H1 (cell line): ENCODE results near the gene RAB5B. TPM values are rescaled to one million over a fixed set of nuclear protein-coding genes. Genes with fewer than 3 reads are reported as not detected.

Experiments
- CTCF ChIA-PET: fragments of 300-600 bp; sonication (Branson Sonifier 250); formaldehyde crosslinking; loops from one replicate; lab custom pipeline; 2021; ENCODE audit not compliant: partially characterized antibody; lab: Charles Lee
- POLR2A ChIA-PET: fragments of 300-600 bp; sonication (Branson Sonifier 250); formaldehyde crosslinking; loops from one replicate; lab custom pipeline; 2021; ENCODE audit warnings: inconsistent platforms; ENCODE audit not compliant: partially characterized antibody; lab: Charles Lee
- DNase-seq, 2 experiments: peaks; one replicate each; pipeline versions ENCODE4 v3.0.0 to v3.0.0-alpha.2; 2010 to 2022; ENCODE audit warnings: low spot score in 2 of 2, low read depth in 1 of 2, mixed read lengths in 1 of 2
- FAIRE-seq: peaks from 2 replicates; lab custom pipeline; 2011; peaks lifted over from hg19 to GRCh38; lab: Jason Lieb, UNC
- H2AFZ ChIP-seq: 2 replicates; pipeline ENCODE4 v1.8.1; 2012; ENCODE audit warnings: low read length, inconsistent platforms
- H2AK5ac ChIP-seq: 2 replicates; pipeline ENCODE4 v1.6.1; 2013; ENCODE audit warnings: low read depth, low read length
- H2BK120ac ChIP-seq: replicated peaks from 2 replicates; pipeline ENCODE3; 2013; ENCODE audit warnings: low read depth, low read length, inconsistent platforms
- H2BK12ac ChIP-seq: 2 replicates; pipeline ENCODE4 v1.6.1; 2013; ENCODE audit warnings: low read depth, low read length
- H2BK15ac ChIP-seq: 2 replicates; pipeline ENCODE4 v1.6.1; 2013; ENCODE audit warnings: low read length
- H2BK20ac ChIP-seq: 2 replicates; pipeline ENCODE4 v1.6.1; 2013; ENCODE audit warnings: low read length
- H2BK5ac ChIP-seq: 2 replicates; pipeline ENCODE4 v1.6.1; 2013; ENCODE audit warnings: low read depth, low read length
- H3K14ac ChIP-seq: 2 replicates; pipeline ENCODE4 v1.6.1; 2013; ENCODE audit warnings: inconsistent platforms; ENCODE audit not compliant: insufficient read length
- H3K18ac ChIP-seq: 2 replicates; pipeline ENCODE4 v1.6.1; 2013; ENCODE audit warnings: low read length; ENCODE audit errors: extremely low read depth
- H3K23ac ChIP-seq: 2 replicates; pipeline ENCODE4 v1.6.1; 2013; ENCODE audit warnings: inconsistent platforms; ENCODE audit not compliant: insufficient read length
- H3K23me2 ChIP-seq: 2 replicates; pipeline ENCODE4 v1.6.1; 2013; ENCODE audit warnings: low read depth, low read length
- H3K27ac ChIP-seq: 2 replicates; pipeline ENCODE4 v1.6.1; 2011; ENCODE audit warnings: low read depth, low read length, inconsistent platforms
- H3K27me3 ChIP-seq, 4 experiments: replicated peaks in 1 of 4; 1 replicate in 1 of 4; 2 replicates in 3 of 4; pipeline versions ENCODE4 v1.6.1 to v1.8.1; 2011 to 2013; ENCODE audit warnings: low read length in 3 of 4, mild to moderate bottlenecking in 3 of 4, inconsistent platforms in 2 of 4, mixed read lengths in 2 of 4, moderate library complexity in 1 of 4; ENCODE audit not compliant: control insufficient read depth in 3 of 4, insufficient read depth in 3 of 4; ENCODE audit errors: extremely low read depth in 1 of 4
- H3K36me3 ChIP-seq, 4 experiments: 2 replicates each; pipeline versions ENCODE4 v1.6.1 to v1.8.1; 2011 to 2013; ENCODE audit warnings: mild to moderate bottlenecking in 4 of 4, low read length in 3 of 4, moderate library complexity in 2 of 4, control low read depth in 1 of 4, inconsistent platforms in 1 of 4; ENCODE audit not compliant: insufficient read depth in 4 of 4, control insufficient read depth in 2 of 4
- H3K4ac ChIP-seq: replicated peaks from 2 replicates; pipeline ENCODE3; 2013; ENCODE audit warnings: low read length, low read depth, mixed read lengths, inconsistent platforms; ENCODE audit not compliant: insufficient read length
- H3K4me1 ChIP-seq, 4 experiments: replicated peaks in 1 of 4; 1 replicate in 1 of 4; 2 replicates in 3 of 4; pipeline versions ENCODE4 v1.6.1 to v1.8.1; 2011 to 2013; ENCODE audit warnings: low read length in 3 of 4, inconsistent platforms in 2 of 4, mixed read lengths in 1 of 4; ENCODE audit not compliant: insufficient read depth in 4 of 4, control insufficient read depth in 3 of 4
- H3K4me2 ChIP-seq, 2 experiments: 2 replicates each; pipeline versions ENCODE4 v1.6.1 to v1.8.1; 2011 to 2013; ENCODE audit warnings: low read depth in 2 of 2, low read length in 2 of 2, control low read depth in 1 of 2, inconsistent platforms in 1 of 2, mild to moderate bottlenecking in 1 of 2; ENCODE audit not compliant: insufficient read depth in 1 of 2
- H3K4me3 ChIP-seq, 4 experiments: fragments of 200-600, 300-600 bp in 1 of 4; sonication (generic), shearing (Covaris generic), sonication (Bioruptor Twin) in 1 of 4; 2 replicates each; pipeline versions ENCODE4 v1.5.1 to v1.8.1; 2011 to 2016; ENCODE audit warnings: low read length in 4 of 4, low read depth in 3 of 4, control low read depth in 2 of 4, inconsistent platforms in 2 of 4, mild to moderate bottlenecking in 2 of 4, mixed read lengths in 1 of 4, moderate library complexity in 1 of 4; ENCODE audit not compliant: insufficient read depth in 2 of 4; ENCODE audit errors: extremely low read depth in 1 of 4
- H3K56ac ChIP-seq: replicated peaks from 2 replicates; pipeline ENCODE3; 2013; ENCODE audit warnings: low read depth, mild to moderate bottlenecking, mixed read lengths, low read length, inconsistent platforms; ENCODE audit not compliant: insufficient read length
- H3K79me1 ChIP-seq: 2 replicates; pipeline ENCODE4 v1.6.1; 2013; ENCODE audit warnings: low read depth, low read length, control low read depth
- H3K79me2 ChIP-seq, 2 experiments: 2 replicates each; pipeline versions ENCODE4 v1.6.1 to v1.8.1; 2012 to 2013; ENCODE audit warnings: low read length in 2 of 2, mild to moderate bottlenecking in 2 of 2, inconsistent platforms in 1 of 2; ENCODE audit not compliant: insufficient read depth in 2 of 2, control insufficient read depth in 1 of 2
- H3K9ac ChIP-seq, 4 experiments: replicated peaks in 1 of 4; 1 replicate in 1 of 4; 2 replicates in 3 of 4; pipeline versions ENCODE4 v1.6.1 to v1.8.1; 2011 to 2013; ENCODE audit warnings: low read depth in 3 of 4, low read length in 3 of 4, control low read depth in 2 of 4, mild to moderate bottlenecking in 2 of 4, moderate library complexity in 2 of 4, inconsistent platforms in 1 of 4; ENCODE audit errors: extremely low read depth in 1 of 4
- H3K9me3 ChIP-seq, 2 experiments: 2 replicates each; pipeline versions ENCODE4 v1.6.1 to v1.8.1; 2012 to 2013; ENCODE audit warnings: mild to moderate bottlenecking in 2 of 2, moderate library complexity in 2 of 2, control low read depth in 1 of 2, inconsistent platforms in 1 of 2, low read depth in 1 of 2, low read length in 1 of 2, mixed read lengths in 1 of 2; ENCODE audit not compliant: insufficient read depth in 2 of 2
- H4K20me1 ChIP-seq, 2 experiments: replicated peaks in 1 of 2; 2 replicates each; pipeline versions ENCODE3 to v1.8.1; 2011 to 2013; ENCODE audit warnings: inconsistent platforms in 2 of 2, low read length in 2 of 2, mild to moderate bottlenecking in 1 of 2; ENCODE audit not compliant: insufficient read depth in 2 of 2, control insufficient read depth in 1 of 2
- H4K5ac ChIP-seq: 2 replicates; pipeline ENCODE4 v1.6.1; 2013; ENCODE audit warnings: low read length, low read depth, mixed read lengths, inconsistent platforms; ENCODE audit not compliant: insufficient read length
- H4K8ac ChIP-seq: 2 replicates; pipeline ENCODE4 v1.8.0; 2013; ENCODE audit warnings: mild to moderate bottlenecking, moderate library complexity, low read length, inconsistent platforms; ENCODE audit not compliant: insufficient read depth; ENCODE audit errors: extremely low read depth
- H4K91ac ChIP-seq: replicated peaks from 2 replicates; pipeline ENCODE3; 2013; ENCODE audit warnings: low read length, mixed read lengths, inconsistent platforms; ENCODE audit not compliant: insufficient read length
- WGBS, 2 experiments: shearing (Covaris generic) in 1 of 2; methylation state at CpG; one replicate each; pipeline versions ENCODE4 v1.1.6 to v1.1.7; 2013 to 2015; ENCODE audit warnings: low lambda C conversion rate in 2 of 2, mixed read lengths in 2 of 2, inconsistent platforms in 1 of 2, low coverage in 1 of 2, missing lambda C conversion rate in 1 of 2; ENCODE audit not compliant: insufficient replicate concordance in 2 of 2, insufficient coverage in 1 of 2, insufficient read length in 1 of 2; ENCODE audit errors: extremely low coverage in 1 of 2, missing lambda C conversion rate in 1 of 2; 5-methylcytosine and 5-hydroxymethylcytosine counted together
- polyA plus RNA-seq, 7 experiments: library from polyadenylated mRNA; depleted of rRNA in 3 of 7; stranded (reverse) in 5 of 7; unstranded in 2 of 7; fragments of >200 nt in 5 of 7; fragments of 200-250 nt in 2 of 7; gene quantifications; 1 replicate in 5 of 7; 2 replicates in 1 of 7; 4 replicates in 1 of 7; pipeline versions ENCODE4 v1.2.1 to v1.2.3, GENCODE V29; 2011 to 2013; ENCODE audit warnings: missing spikeins in 2 of 7, mixed read lengths in 2 of 7
- total RNA-seq: library from RNA; stranded (reverse); fragmentation: NEBNext Ultra II Directional; extraction: Animal tissue kit (Norgen Biotek cat#: 25700); gene quantifications from 2 replicates; pipeline ENCODE4 v1.2.1, GENCODE V29; 2021

The RAB5B gene
- total and polyA plus RNA-seq, 2 of the 8 experiments (the other 6 are each of a cell fraction or from before 2014, with no cell fraction given) = 56.7 to 62.4 TPM

DNA sequence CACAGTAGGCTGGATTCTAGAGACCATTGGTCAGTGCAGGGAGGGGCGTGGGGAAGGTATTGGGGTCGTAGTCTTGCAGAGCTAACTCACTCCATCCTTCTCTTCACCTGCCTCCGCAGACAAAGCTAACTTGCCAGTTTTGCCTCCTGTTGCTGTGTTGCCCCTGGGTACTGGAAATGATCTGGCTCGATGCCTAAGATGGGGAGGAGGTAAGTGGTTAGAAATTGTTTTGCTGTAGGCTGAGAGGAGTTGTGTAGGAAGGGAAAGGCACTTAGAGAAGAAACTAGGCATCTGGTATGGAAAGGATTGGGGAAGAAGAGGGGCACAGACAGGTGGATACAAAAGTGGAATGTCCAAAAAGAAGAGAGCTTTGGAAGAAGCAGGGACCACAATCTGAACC is 31.8 kb upstream of the RAB5B start:
- Histone ChIP-seq H4K5ac (no peak overlapping the region), H3K79me1 (no peaks in the 10 kb centered on the region), H3K23me2 (no peaks in the 10 kb centered on the region; the same call in 1 of the 2 replicates), H4K8ac (no peak overlapping the region), H3K4me3 (no peak overlapping the region), H3K56ac (no peak overlapping the region), H4K20me1 (no peaks in the 10 kb centered on the region), H2BK15ac (no peak overlapping the region), H2AFZ (no peak overlapping the region), H3K23ac (no peak overlapping the region), H3K36me3 (no peaks in the 10 kb centered on the region), H2AK5ac (no peak overlapping the region), H4K91ac (no peak overlapping the region), H3K9ac (no peak overlapping the region), H3K4me1 (peaks cover 0 to 9% (median 2%) of the 10 kb centered on the region in 4 experiments; a peak in 4 of 7 replicates), H3K4me2 (no peak overlapping the region), H3K79me2 (no peaks in the 10 kb centered on the region), H2BK5ac (no peak overlapping the region), H3K14ac (no peak overlapping the region), H2BK120ac (no peak overlapping the region), H3K18ac (no peak overlapping the region), H3K27me3 (peaks cover 0 to 2% (median 0%) of the 10 kb centered on the region in 4 experiments; a peak in 1 of 7 replicates), H2BK20ac (no peak overlapping the region), H3K9me3 (no peaks in the 10 kb centered on the region), H2BK12ac (no peak overlapping the region), H3K4ac (no peak overlapping the region), H3K27ac (no peak overlapping the region)
- DNase-seq (no peak), FAIRE-seq (no peak)
- ChIA-PET CTCF (interaction anchor here (0.5 to 7.9 kb wide), 4 partner anchors 10 to 86 kb away, joined by 3 to 71 read pairs (median 5); partner anchors contain the start of genes DGKA and PYM1), POLR2A (interaction anchor here (0.9 to 1.7 kb wide), 4 partner anchors 14 to 23 kb away, joined by 3 to 5 read pairs (median 3); partner anchors contain the start of gene PYM1)
- WGBS, 2 experiments = 86% methylated on average over 4 of the region's 4 CpGs; no CpG with 5 or more reads in 1 of the 2 experiments
